Osteoblast (primary cell): ENCODE results near the gene KDM6B. TPM values are rescaled to one million over a fixed set of nuclear protein-coding genes. Genes with fewer than 3 reads are reported as not detected.

ENCODE experiments used
- DNase-seq: peaks from one replicate; pipeline ENCODE4 v3.0.0; 2011; ENCODE audit warnings: low spot score, mixed read lengths; ENCODE audit not compliant: insufficient read length; ENCODE audit errors: missing footprints
- H2AFZ ChIP-seq: 2 replicates; pipeline ENCODE4 v1.6.0; 2011; ENCODE audit warnings: mild to moderate bottlenecking, low read length
- H3K27ac ChIP-seq: 2 replicates; pipeline ENCODE4 v1.5.1; 2011; ENCODE audit warnings: mild to moderate bottlenecking, low read depth, low read length, moderate library complexity
- H3K27me3 ChIP-seq: 2 replicates; pipeline ENCODE4 v1.6.0; 2012; ENCODE audit warnings: mild to moderate bottlenecking, control low read depth, inconsistent platforms, low read length, moderate library complexity; ENCODE audit not compliant: insufficient read depth
- H3K36me3 ChIP-seq: 2 replicates; pipeline ENCODE4 v1.5.1; 2011; ENCODE audit warnings: mild to moderate bottlenecking, low read length, control low read depth, moderate library complexity; ENCODE audit not compliant: insufficient read depth
- H3K4me1 ChIP-seq: 2 replicates; pipeline ENCODE4 v1.5.1; 2011; ENCODE audit warnings: mild to moderate bottlenecking, low read length, control low read depth, moderate library complexity; ENCODE audit not compliant: insufficient read depth
- H3K4me2 ChIP-seq: 2 replicates; pipeline ENCODE4 v1.6.0; 2011; ENCODE audit warnings: mild to moderate bottlenecking, low read length; ENCODE audit not compliant: insufficient read depth
- H3K4me3 ChIP-seq: fragments of 200-600 bp; sonication (generic); 3 replicates; pipeline ENCODE4 v1.5.1; 2012; ENCODE audit warnings: mild to moderate bottlenecking, low read length, inconsistent platforms; ENCODE audit not compliant: insufficient read depth
- H3K79me2 ChIP-seq: 2 replicates; pipeline ENCODE4 v1.6.0; 2012; ENCODE audit warnings: mild to moderate bottlenecking, low read length, control low read depth, inconsistent platforms; ENCODE audit not compliant: insufficient read depth
- H3K9me3 ChIP-seq: 2 replicates; pipeline ENCODE4 v1.5.1; 2011; ENCODE audit warnings: low read depth, low read length, control low read depth
- H4K20me1 ChIP-seq: 2 replicates; pipeline ENCODE4 v1.6.0; 2012; ENCODE audit warnings: mild to moderate bottlenecking, low read length, control low read depth; ENCODE audit not compliant: insufficient read depth
- CTCF ChIP-seq: IDR thresholded peaks from 2 replicates; pipeline ENCODE4 v1.5.1; 2011; ENCODE audit warnings: mild to moderate bottlenecking, low read depth, low read length, moderate library complexity; ENCODE audit errors: extremely low read depth
- total RNA-seq: library from RNA; depleted of rRNA; stranded (reverse); fragments of >200 nt; gene quantifications from 2 replicates; pipeline ENCODE4 v1.2.3, GENCODE V29; 2012

Gene KDM6B
- total RNA-seq, 1 donor = 12.3 TPM

GRCh38 chr17:7823581-7824001 lies 10.4 kb upstream of the KDM6B start:
- Histone ChIP-seq H3K9me3 (no peaks in the 10 kb centered on the region), H3K27ac (no peak overlapping the region), H3K4me1 (peaks cover 6% of the 10 kb centered on the region), H3K27me3 (peaks cover 4% of the 10 kb centered on the region), H3K36me3 (no peaks in the 10 kb centered on the region), H2AFZ (no peak overlapping the region), H4K20me1 (no peaks in the 10 kb centered on the region), H3K4me2 (no peak overlapping the region), H3K79me2 (no peaks in the 10 kb centered on the region), H3K4me3 (no peak overlapping the region)
- no peak for DNase-seq
- TF ChIP-seq CTCF = no peak

- no peak for TF ChIP-seq CTCF
- peak; percentile 73 for DNase-seq
- Histone ChIP-seq H4K20me1 (no peaks in the 10 kb centered on the region), H2AFZ (no peak overlapping the region), H3K4me2 (no peak overlapping the region), H3K79me2 (no peaks in the 10 kb centered on the region), H3K4me1 (peaks cover 6% of the 10 kb centered on the region), H3K36me3 (no peaks in the 10 kb centered on the region), H3K9me3 (no peaks in the 10 kb centered on the region), H3K27ac (no peak overlapping the region), H3K4me3 (no peak overlapping the region), H3K27me3 (peaks cover 5% of the 10 kb centered on the region)
Observed at GRCh38 chr17:7824021-7824924, 9.7 kb upstream of the KDM6B start.

- Histone ChIP-seq H3K79me2 (no peaks in the 10 kb centered on the region), H3K27ac (no peak overlapping the region), H3K9me3 (no peaks in the 10 kb centered on the region), H3K4me1 (peaks cover 6% of the 10 kb centered on the region), H3K36me3 (no peaks in the 10 kb centered on the region), H3K4me2 (no peak overlapping the region), H2AFZ (no peak overlapping the region), H4K20me1 (no peaks in the 10 kb centered on the region), H3K4me3 (no peak overlapping the region), H3K27me3 (peaks cover 8% of the 10 kb centered on the region)
- TF ChIP-seq CTCF = peak; percentile 27
- DNase-seq = peak; percentile 65
Observed at GRCh38 chr17:7825206-7825990, 8.6 kb upstream of the KDM6B start.

DNA sequence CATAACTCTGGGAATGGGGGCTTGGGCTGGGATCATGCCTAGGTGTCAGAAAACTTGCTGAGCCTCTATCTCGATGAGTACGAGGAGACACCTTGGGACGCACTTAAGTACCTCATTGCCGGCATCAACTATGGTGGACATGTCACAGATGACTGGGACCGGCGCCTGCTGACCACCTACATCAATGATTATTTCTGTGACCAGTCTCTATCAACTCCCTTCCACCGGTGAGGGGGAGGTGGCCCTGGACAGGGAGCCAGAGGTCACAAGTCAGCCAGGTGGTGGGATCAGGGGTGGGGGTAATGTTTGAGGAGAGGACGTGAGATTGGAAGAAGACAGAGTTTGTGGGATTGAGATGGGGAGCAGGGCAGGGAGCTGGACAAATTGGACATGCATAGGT lies 3.4 kb upstream of the KDM6B start:
- Histone ChIP-seq H3K27ac (no peak overlapping the region), H3K36me3 (no peaks in the 10 kb centered on the region), H3K79me2 (no peaks in the 10 kb centered on the region), H2AFZ (no peak overlapping the region), H3K27me3 (peaks cover 19% of the 10 kb centered on the region), H3K4me2 (no peak overlapping the region), H4K20me1 (no peaks in the 10 kb centered on the region), H3K9me3 (no peaks in the 10 kb centered on the region), H3K4me1 (peaks cover 13% of the 10 kb centered on the region), H3K4me3 (no peak overlapping the region)
- DNase-seq = no peak
- no peak for TF ChIP-seq CTCF
